Esophagus muscularis mucosa (tissue), 3 donors: Measurements from ENCODE around the gene DLG4.

Source experiments
- CTCF ChIP-seq, 3 experiments: fragments of 200-600 bp in 2 of 3; fragments of 450-650 bp in 1 of 3; sonication (generic) in 2 of 3; IDR thresholded peaks; one replicate each; pipeline ENCODE4 v1.5.1; 2017 to 2019; ENCODE audit warnings: antibody characterized with exemption in 3 of 3, mild to moderate bottlenecking in 2 of 3, moderate library complexity in 1 of 3
- POLR2A ChIP-seq: fragments of 450-650 bp; IDR thresholded peaks from one replicate; pipeline ENCODE4 v1.6.1; 2017; ENCODE audit warnings: antibody characterized with exemption, moderate library complexity, mild to moderate bottlenecking, low read depth

GRCh38 chr17:7238420-7239090, 18.9 kb upstream of the DLG4 start:
- TF ChIP-seq CTCF (IDR thresholded peaks at IDR 0.05): no peak
- TF ChIP-seq POLR2A: no peak
